ENCODE measurements around the gene ZNF552. TPM values are rescaled to one million over a fixed set of nuclear protein-coding genes. Genes with fewer than 3 reads are reported as not detected.
"Not testable (repeated sequence)": the region's sequence is repeated elsewhere in the genome, so short reads cannot be mapped to it uniquely, and the experiment has no call there.

The ZNF552 gene
- total RNA-seq, 4 donors from 2014 or later: 5.6 to 11.5 (median 8.3) TPM

DNA sequence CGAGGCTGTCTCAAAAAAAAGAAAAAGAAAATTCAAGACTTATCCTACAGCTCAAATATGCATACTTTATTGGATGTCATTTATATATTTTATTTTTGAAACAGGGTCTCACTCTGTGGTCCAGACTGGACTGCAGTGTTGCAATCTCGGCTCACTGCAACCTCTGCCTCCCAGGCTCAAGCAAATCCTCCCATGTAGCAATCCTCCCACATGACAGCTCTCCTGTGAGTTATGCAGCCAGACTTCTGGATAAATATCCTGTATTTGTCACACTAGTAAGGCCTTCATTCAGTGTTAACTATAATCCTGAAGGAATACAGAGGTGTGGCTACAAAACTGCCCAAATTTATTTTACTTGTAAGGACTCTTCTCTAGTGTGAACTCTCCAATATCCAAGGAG, 7.2 kb downstream of the ZNF552 start:
- H3K4me1 ChIP-seq: peaks cover 31% of the 10 kb centered on the region
- H3K27me3 ChIP-seq: no peaks in the 10 kb centered on the region
- H3K36me3 ChIP-seq: peaks cover 38% of the 10 kb centered on the region
- peak in 1 of 2 donors; percentile 6 for DNase-seq (ENCODE audit: low spot score in 2 of 2)
- no peak for TF ChIP-seq POLR2A (IDR thresholded peaks at IDR 0.05)
- TF ChIP-seq EP300 (IDR thresholded peaks at IDR 0.05): no peak
- TF ChIP-seq, protein P1, sequence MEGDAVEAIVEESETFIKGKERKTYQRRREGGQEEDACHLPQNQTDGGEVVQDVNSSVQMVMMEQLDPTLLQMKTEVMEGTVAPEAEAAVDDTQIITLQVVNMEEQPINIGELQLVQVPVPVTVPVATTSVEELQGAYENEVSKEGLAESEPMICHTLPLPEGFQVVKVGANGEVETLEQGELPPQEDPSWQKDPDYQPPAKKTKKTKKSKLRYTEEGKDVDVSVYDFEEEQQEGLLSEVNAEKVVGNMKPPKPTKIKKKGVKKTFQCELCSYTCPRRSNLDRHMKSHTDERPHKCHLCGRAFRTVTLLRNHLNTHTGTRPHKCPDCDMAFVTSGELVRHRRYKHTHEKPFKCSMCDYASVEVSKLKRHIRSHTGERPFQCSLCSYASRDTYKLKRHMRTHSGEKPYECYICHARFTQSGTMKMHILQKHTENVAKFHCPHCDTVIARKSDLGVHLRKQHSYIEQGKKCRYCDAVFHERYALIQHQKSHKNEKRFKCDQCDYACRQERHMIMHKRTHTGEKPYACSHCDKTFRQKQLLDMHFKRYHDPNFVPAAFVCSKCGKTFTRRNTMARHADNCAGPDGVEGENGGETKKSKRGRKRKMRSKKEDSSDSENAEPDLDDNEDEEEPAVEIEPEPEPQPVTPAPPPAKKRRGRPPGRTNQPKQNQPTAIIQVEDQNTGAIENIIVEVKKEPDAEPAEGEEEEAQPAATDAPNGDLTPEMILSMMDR (IDR thresholded peaks at IDR 0.05): no peak
- no peak for TF ChIP-seq POLR2AphosphoS5 (IDR thresholded peaks at IDR 0.05)
- H3K9me3 ChIP-seq: no peaks in the 10 kb centered on the region
- 97% methylated on average over 2 of the region's 2 CpGs for WGBS
- H3K4me3 ChIP-seq: no peak overlapping the region
- no peak overlapping the region for H3K27ac ChIP-seq

DNA sequence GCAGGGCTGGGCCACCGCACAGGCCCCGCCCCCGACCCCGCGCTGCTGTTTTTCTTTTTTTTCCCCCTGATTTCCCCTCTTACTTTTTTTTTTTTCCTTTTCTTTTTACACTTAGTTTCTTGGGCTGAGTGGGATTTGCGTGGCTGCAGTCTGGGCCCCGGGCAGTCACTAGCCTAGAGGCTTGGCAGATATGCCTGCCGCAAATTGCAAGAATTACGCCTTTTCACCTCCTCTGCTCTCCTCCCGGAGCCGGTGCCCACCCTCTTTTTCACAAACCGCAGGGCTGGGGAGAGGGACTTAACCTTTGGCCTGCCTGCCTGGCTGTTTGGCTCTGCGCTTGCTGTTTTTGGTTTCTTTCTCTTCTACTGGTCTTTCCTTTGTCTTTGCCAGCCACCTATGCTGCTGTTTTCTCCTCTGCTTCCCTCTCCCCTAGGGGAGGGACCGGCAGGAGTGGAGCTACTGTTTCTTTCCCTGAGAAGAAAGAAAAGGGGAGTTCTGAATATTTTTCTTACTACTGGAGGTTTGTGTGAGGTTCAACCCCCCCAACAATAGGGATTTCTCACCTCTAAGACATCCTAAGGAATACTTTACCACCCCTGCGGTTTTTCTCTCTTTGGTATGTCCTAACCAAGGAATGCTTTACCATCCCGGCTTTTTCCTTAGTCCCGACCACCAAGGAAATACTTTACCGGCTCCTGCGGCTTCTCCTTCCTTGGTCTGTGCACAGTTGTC, 11.0 kb downstream of the ZNF552 start:
- peaks cover 21% of the 10 kb centered on the region for H3K36me3 ChIP-seq
- no peaks in the 10 kb centered on the region for H3K9me3 ChIP-seq
- peak in 1 of 2 donors; percentile 15 for DNase-seq (ENCODE audit: low spot score in 2 of 2)
- peak overlapping the region; percentile 59 for H3K4me3 ChIP-seq
- H3K4me1 ChIP-seq: peaks cover 54% of the 10 kb centered on the region
- H3K27me3 ChIP-seq: no peaks in the 10 kb centered on the region
- TF ChIP-seq EP300 (IDR thresholded peaks at IDR 0.05) (no peak), POLR2A (IDR thresholded peaks at IDR 0.05) (no peak), POLR2AphosphoS5 (IDR thresholded peaks at IDR 0.05) (no peak)
- TF ChIP-seq, protein P1 (IDR thresholded peaks at IDR 0.05): no peak
- H3K27ac ChIP-seq: peak overlapping the region; percentile 84
- 5% methylated on average over 19 of the region's 19 CpGs for WGBS

DNA sequence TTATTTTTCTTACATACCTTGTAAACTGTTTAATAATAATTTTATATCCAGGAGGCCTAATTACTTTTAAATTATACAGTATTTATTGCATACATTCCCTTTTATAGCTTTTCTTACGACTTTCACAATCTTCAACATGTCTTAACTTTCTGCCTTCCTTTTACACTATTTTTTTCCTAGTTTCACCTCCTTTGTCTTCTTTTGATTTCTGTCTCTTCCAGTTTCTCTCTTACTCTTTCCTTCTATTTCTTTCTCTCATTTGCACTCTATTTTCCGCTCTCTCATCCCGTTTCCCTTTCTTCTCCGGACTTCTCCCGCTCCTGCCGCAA, 11.5 kb downstream of the ZNF552 start:
- DNase-seq (ENCODE audit: low spot score in 2 of 2): no peak
- H3K4me1 ChIP-seq: peaks cover 54% of the 10 kb centered on the region

DNA sequence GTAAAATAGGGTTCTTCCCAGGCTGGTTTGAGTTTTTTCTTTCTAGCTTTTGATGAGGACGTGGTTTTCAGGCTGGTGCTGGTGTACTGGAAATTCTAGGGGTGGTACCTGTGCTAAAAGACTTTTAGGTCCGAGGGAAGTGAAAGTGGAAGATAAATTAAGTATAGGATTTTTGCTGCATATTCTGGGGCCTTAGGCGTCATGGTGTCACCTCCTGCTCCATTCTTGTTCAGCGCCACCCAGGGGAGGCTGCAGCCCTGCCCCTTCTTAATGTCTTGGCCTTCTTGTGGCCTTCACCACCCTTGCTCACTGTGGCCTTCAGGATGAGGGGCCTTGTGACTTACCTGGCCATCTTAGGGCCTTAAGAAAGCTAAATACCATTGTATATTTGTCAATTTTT, 12.4 kb downstream of the ZNF552 start:
- TF ChIP-seq POLR2A (IDR thresholded peaks at IDR 0.05): no peak
- TF ChIP-seq, protein P1 (IDR thresholded peaks at IDR 0.05): no peak
- TF ChIP-seq POLR2AphosphoS5 (IDR thresholded peaks at IDR 0.05): no peak
- no peak for TF ChIP-seq EP300 (IDR thresholded peaks at IDR 0.05)
- H3K27ac ChIP-seq: no peak overlapping the region
- H3K36me3 ChIP-seq: peaks cover 7% of the 10 kb centered on the region
- no peak overlapping the region for H3K4me3 ChIP-seq
- peaks cover 54% of the 10 kb centered on the region for H3K4me1 ChIP-seq
- DNase-seq (ENCODE audit: low spot score in 2 of 2): no peak
- H3K9me3 ChIP-seq: no peaks in the 10 kb centered on the region
- WGBS: 87% methylated on average over 4 of the region's 4 CpGs
- no peaks in the 10 kb centered on the region for H3K27me3 ChIP-seq

More for the DNA sequence above, 11.5 kb downstream of the ZNF552 start:
- H3K4me3 ChIP-seq: peak overlapping the region; percentile 59
- no peaks in the 10 kb centered on the region for H3K9me3 ChIP-seq
- peaks cover 17% of the 10 kb centered on the region for H3K36me3 ChIP-seq
- H3K27me3 ChIP-seq: no peaks in the 10 kb centered on the region
- WGBS: 6% methylated on average over 6 of the region's 6 CpGs
- TF ChIP-seq POLR2AphosphoS5 (IDR thresholded peaks at IDR 0.05): no peak
- no peak for TF ChIP-seq EP300 (IDR thresholded peaks at IDR 0.05)
- TF ChIP-seq, protein P1 (IDR thresholded peaks at IDR 0.05): no peak
- TF ChIP-seq POLR2A (IDR thresholded peaks at IDR 0.05): no peak
- H3K27ac ChIP-seq: peak overlapping the region; percentile 84

DNA sequence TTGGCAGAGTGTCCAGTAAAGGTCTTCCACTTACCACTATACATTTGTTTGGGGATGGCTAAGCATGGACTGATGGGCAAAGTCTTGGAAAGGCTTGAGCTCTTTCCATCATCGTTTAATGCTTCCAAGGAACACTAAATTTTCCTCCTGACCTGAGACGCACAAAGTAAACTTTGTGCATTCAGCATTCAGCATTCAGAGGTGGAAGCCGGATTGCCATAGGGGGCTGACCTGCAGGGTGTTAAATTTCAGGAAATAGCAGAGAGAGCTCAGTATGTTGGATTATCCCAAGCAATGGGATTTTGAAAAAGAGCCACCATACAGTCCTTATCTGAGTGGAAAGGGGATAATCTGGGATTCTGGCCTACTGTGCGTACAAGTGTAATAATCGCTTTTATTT, 14.0 kb downstream of the ZNF552 start:
- Histone ChIP-seq H3K36me3 (peaks cover 8% of the 10 kb centered on the region), H3K27me3 (no peaks in the 10 kb centered on the region), H3K4me3 (no peak overlapping the region), H3K4me1 (peaks cover 51% of the 10 kb centered on the region), H3K9me3 (no peaks in the 10 kb centered on the region), H3K27ac (peak overlapping the region; percentile 24)
- WGBS: 77% methylated on average over 5 of the region's 5 CpGs
- DNase-seq (ENCODE audit: low spot score in 2 of 2): no peak
- TF ChIP-seq EP300 (IDR thresholded peaks at IDR 0.05) (no peak), POLR2A (IDR thresholded peaks at IDR 0.05) (no peak), POLR2AphosphoS5 (IDR thresholded peaks at IDR 0.05) (no peak)

DNA sequence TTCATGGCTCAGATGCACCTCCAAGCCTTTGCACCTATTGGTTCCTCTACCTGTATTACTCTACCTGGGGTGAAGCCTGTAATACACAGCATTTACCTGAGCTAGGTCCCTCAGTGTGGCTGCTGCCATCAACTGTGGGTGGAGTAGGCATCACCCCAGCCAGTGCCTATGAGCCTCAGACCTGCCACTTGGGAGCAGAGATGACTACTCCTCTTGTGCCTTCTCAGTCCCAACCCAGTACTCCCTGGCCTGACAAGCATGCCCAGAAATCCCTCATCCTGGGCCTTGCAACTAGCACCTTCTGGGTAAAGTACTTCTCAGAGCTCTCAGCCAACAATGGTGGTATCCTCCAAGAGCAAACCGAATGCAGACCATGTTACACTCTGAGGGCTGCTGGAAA, 18.1 kb downstream of the ZNF552 start:
- H3K27me3 ChIP-seq; H3K4me3 ChIP-seq; DNase-seq (ENCODE audit: low spot score in 2 of 2); H3K9me3 ChIP-seq; H3K27ac ChIP-seq: not testable (repeated sequence)
- Histone ChIP-seq H3K36me3 (peaks cover 34% of the 10 kb centered on the region), H3K4me1 (peaks cover 17% of the 10 kb centered on the region)
- WGBS: 100% methylated on average over 1 of the region's 1 CpG

All from suprapubic skin (tissue), 4 donors.